GM12865 (cell line): ENCODE results near the gene IL5RA.

Source experiments
- DNase-seq: peaks from one replicate; pipeline ENCODE4 v3.0.0; 2010; ENCODE audit warnings: low read depth
- H3K4me3 ChIP-seq: 2 replicates; pipeline ENCODE4 v1.5.1; 2011; ENCODE audit warnings: mild to moderate bottlenecking, low read depth, low read length, control low read depth
- TF ChIP-seq, protein P1 (sequence below): IDR thresholded peaks from 2 replicates; pipeline ENCODE4 v1.5.1; 2011; ENCODE audit warnings: low read length, control low read depth, low read depth, inconsistent platforms; ENCODE audit not compliant: insufficient read depth; ENCODE audit errors: missing control alignments

IL5RA gene

DNA sequence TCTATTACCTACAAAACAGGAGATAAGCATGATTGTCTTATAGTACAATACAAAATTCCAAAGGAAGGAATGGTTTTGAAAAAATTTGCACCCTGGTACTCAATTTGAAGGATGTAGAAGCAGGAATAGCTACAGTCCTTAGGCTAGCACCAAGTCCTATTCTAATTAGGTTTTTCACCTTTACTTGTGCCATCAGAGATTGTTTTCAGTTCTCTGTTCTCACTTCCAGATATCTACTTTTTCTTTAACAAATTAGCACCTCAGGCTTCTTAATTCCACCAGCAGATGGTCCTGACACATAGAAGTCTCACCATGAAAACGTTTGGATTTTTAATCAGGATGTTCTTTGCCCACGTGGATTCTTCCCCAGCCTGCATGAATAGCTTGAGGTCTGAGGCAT lies 43.8 kb downstream of the IL5RA start:
- TF ChIP-seq, protein P1, sequence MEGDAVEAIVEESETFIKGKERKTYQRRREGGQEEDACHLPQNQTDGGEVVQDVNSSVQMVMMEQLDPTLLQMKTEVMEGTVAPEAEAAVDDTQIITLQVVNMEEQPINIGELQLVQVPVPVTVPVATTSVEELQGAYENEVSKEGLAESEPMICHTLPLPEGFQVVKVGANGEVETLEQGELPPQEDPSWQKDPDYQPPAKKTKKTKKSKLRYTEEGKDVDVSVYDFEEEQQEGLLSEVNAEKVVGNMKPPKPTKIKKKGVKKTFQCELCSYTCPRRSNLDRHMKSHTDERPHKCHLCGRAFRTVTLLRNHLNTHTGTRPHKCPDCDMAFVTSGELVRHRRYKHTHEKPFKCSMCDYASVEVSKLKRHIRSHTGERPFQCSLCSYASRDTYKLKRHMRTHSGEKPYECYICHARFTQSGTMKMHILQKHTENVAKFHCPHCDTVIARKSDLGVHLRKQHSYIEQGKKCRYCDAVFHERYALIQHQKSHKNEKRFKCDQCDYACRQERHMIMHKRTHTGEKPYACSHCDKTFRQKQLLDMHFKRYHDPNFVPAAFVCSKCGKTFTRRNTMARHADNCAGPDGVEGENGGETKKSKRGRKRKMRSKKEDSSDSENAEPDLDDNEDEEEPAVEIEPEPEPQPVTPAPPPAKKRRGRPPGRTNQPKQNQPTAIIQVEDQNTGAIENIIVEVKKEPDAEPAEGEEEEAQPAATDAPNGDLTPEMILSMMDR: no peak
- H3K4me3 ChIP-seq: no peak overlapping the region
- no peak for DNase-seq

DNA sequence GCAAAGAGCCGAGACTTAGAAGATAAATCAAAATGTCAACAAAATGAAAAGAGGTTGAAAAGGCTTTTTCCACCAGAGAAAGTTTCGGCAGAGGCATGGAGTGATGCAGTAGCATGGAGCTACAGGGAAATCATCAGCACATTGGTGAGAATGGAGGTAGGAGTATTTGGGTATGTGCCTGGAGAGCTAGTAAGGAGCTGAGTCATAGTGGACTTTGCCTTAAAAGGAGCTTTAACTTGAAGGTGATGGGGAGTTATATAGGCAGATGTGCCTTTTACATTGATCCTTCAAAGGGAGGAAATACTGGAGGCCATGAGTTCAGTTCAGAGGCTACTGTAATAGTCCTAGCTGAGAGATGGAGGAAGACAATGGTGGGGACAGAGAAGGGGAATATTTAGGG lies 44.3 kb downstream of the IL5RA start:
- no peak overlapping the region for H3K4me3 ChIP-seq
- no peak for DNase-seq
- TF ChIP-seq, protein P1: no peak

DNA sequence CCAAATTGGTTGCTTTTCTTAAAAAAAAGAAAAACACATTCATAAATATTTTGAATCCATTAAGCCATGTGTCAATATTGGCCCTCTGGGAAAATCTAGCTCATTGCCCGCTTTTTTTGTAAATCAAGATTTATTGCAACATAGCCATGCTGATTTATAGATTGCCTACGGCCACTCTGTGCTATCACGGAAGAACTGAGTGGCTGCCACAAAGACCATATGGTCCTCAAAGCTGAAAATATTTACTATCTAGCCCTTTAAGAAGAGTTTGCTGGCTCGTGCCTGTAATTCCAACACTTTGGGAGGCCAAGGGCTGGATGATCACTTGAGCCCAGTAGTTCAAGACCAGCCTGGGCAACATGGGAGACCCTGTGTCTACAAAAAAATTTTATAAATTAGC lies 45.9 kb downstream of the IL5RA start:
- TF ChIP-seq, protein P1: no peak
- DNase-seq: no peak
- H3K4me3 ChIP-seq: no peak overlapping the region

DNA sequence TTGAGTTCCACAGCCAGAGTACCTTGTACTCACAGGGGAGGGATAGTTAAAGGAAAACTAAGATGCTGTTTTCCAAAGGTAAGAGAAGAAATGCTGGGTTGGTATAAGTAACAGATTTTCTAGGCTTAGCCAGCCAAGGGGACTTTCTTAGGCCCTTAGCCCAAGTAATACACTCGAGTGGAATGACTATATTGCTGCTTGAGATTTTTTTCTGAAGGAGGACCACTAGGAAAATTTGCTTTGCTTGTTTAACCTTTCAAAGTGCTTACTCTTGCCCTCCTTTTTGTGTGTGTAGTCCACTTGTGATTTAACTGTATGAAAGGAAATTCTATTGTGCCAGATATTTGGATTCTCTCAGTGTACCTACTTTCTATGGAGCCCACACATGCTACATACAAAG lies 50.5 kb downstream of the IL5RA start:
- no peak overlapping the region for H3K4me3 ChIP-seq
- TF ChIP-seq, protein P1: no peak

DNA sequence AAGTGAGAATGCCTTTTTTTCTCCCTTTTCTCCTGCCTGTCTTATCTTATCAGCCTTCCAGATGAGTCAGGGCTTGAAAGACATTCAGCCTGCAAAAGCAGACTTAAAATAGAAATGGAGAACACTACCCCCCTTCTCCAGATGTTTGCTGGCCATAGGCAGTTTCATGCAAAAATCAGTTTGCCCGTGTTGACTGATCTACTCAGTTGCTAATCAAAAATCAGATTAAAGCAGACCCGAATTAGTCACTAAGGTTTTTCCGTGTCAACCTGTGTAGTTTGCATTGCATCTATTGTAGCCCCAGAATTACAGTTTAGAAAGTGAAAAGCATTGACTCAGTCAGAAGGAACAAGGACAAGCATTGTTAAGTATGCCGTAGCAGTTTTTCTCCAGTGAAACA lies 56.2 kb downstream of the IL5RA start:
- TF ChIP-seq, protein P1: no peak
- no peak overlapping the region for H3K4me3 ChIP-seq
- DNase-seq: no peak

More for the DNA sequence above, 50.5 kb downstream of the IL5RA start:
- DNase-seq: no peak

DNA sequence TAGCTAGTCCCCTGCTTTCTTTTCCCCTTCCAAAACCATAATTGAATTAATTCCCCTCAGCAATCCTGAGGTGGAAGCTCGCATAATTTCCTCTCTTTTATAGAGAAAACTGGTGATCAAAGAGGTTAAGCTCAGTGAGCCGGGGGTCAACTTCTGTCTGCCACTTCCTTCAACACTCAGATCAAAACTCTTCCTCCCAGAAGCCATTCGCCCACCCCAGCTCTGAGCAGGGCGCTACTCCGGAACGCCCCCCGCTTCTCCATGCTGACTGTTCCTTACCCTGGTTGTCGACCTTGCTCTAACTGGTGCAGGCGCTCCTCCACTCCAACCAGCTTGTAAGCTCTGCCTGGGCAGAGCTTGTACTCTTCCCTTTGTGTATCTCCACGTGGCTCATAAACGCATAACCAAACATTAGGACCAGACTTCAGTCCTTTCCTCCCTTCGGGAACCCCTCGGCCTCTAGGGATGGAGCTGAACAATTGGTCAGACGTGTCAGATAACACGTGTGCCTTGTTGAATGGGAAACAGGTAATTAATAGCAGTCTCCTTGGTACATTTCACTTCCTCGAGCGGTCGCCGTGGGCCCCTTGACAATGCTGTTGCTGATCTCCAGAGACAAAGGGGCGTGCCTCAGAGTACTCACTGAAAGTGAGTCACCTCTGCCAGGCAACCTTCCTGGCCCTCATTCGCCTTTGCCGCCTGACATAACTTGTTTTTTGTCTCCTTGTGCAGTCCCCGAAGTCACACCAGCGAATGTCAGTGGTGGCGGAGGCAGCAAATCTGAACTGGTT lies 71.8 kb downstream of the IL5RA start:
- no peak for DNase-seq

DNA sequence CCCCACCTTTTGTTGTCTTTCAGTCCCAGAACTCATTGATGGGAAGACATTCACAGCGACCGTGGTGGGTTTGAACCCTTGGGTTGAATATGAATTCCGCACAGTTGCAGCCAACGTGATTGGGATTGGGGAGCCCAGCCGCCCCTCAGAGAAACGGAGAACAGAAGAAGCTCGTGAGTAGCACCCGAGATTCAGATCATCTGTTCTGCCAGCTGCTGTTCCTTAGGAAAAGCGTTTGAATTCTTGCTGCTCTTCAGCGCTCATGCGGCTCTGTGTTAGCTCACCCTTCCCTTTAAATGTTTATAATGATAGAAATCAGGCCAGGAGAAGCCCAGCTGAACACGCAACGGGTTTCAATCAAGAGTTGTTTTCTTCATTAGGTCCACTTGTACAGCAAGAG lies 73.0 kb downstream of the IL5RA start:
- no peak overlapping the region for H3K4me3 ChIP-seq
- TF ChIP-seq, protein P1: no peak
- DNase-seq: no peak

More for the DNA sequence above, 71.8 kb downstream of the IL5RA start:
- no peak overlapping the region for H3K4me3 ChIP-seq
- TF ChIP-seq, protein P1: no peak
